Measurements from ENCODE around the gene HOXA10.

HOXA10 gene

GRCh38 chr7:27212497-27213432, 38.6 kb upstream of the HOXA10 start:
- no peak overlapping the region for H3K4me3 ChIP-seq (ENCODE audit: insufficient read depth, low read depth, low read length, poor library complexity, severe bottlenecking)
- no peak for DNase-seq
- no peak overlapping the region for H3K27ac ChIP-seq (ENCODE audit: insufficient read depth, low read length, poor library complexity, severe bottlenecking)
- no peaks in the 10 kb centered on the region for H3K36me3 ChIP-seq (ENCODE audit: control insufficient read depth, insufficient read depth, low read length)
- H3K9me3 ChIP-seq (ENCODE audit: control insufficient read depth, low read length) = no peaks in the 10 kb centered on the region
- peaks cover 3% of the 10 kb centered on the region for H3K4me1 ChIP-seq (ENCODE audit: control insufficient read depth, insufficient read depth, low read length, poor library complexity, severe bottlenecking)
- peaks cover 40% of the 10 kb centered on the region for H3K27me3 ChIP-seq (replicated peaks; ENCODE audit: control insufficient read depth, insufficient read depth, low read length, poor library complexity, severe bottlenecking)

GRCh38 chr7:27211764-27212204, 37.7 kb upstream of the HOXA10 start:
- H3K4me1 ChIP-seq (ENCODE audit: control insufficient read depth, insufficient read depth, low read length, poor library complexity, severe bottlenecking) = peaks cover 3% of the 10 kb centered on the region
- DNase-seq = no peak
- H3K27me3 ChIP-seq (replicated peaks; ENCODE audit: control insufficient read depth, insufficient read depth, low read length, poor library complexity, severe bottlenecking) = peaks cover 48% of the 10 kb centered on the region
- no peak overlapping the region for H3K27ac ChIP-seq (ENCODE audit: insufficient read depth, low read length, poor library complexity, severe bottlenecking)
- no peak overlapping the region for H3K4me3 ChIP-seq (ENCODE audit: insufficient read depth, low read depth, low read length, poor library complexity, severe bottlenecking)
- H3K36me3 ChIP-seq (ENCODE audit: control insufficient read depth, insufficient read depth, low read length) = no peaks in the 10 kb centered on the region
- no peaks in the 10 kb centered on the region for H3K9me3 ChIP-seq (ENCODE audit: control insufficient read depth, low read length)

GRCh38 chr7:27211084-27211446, 36.9 kb upstream of the HOXA10 start:
- Histone ChIP-seq H3K9me3 (ENCODE audit: control insufficient read depth, low read length) (no peaks in the 10 kb centered on the region), H3K27ac (ENCODE audit: insufficient read depth, low read length, poor library complexity, severe bottlenecking) (no peak overlapping the region), H3K36me3 (ENCODE audit: control insufficient read depth, insufficient read depth, low read length) (no peaks in the 10 kb centered on the region), H3K27me3 (replicated peaks; ENCODE audit: control insufficient read depth, insufficient read depth, low read length, poor library complexity, severe bottlenecking) (peaks cover 53% of the 10 kb centered on the region), H3K4me1 (ENCODE audit: control insufficient read depth, insufficient read depth, low read length, poor library complexity, severe bottlenecking) (peaks cover 3% of the 10 kb centered on the region), H3K4me3 (ENCODE audit: insufficient read depth, low read depth, low read length, poor library complexity, severe bottlenecking) (no peak overlapping the region)
- no peak for DNase-seq

GRCh38 chr7:27210441-27211083, 36.4 kb upstream of the HOXA10 start:
- DNase-seq = no peak
- Histone ChIP-seq H3K4me1 (ENCODE audit: control insufficient read depth, insufficient read depth, low read length, poor library complexity, severe bottlenecking) (peaks cover 6% of the 10 kb centered on the region), H3K9me3 (ENCODE audit: control insufficient read depth, low read length) (no peaks in the 10 kb centered on the region), H3K4me3 (ENCODE audit: insufficient read depth, low read depth, low read length, poor library complexity, severe bottlenecking) (no peak overlapping the region), H3K27ac (ENCODE audit: insufficient read depth, low read length, poor library complexity, severe bottlenecking) (no peak overlapping the region), H3K27me3 (replicated peaks; ENCODE audit: control insufficient read depth, insufficient read depth, low read length, poor library complexity, severe bottlenecking) (peaks cover 58% of the 10 kb centered on the region), H3K36me3 (ENCODE audit: control insufficient read depth, insufficient read depth, low read length) (no peaks in the 10 kb centered on the region)

- Histone ChIP-seq H3K27ac (ENCODE audit: insufficient read depth, low read length, poor library complexity, severe bottlenecking) (no peak overlapping the region), H3K9me3 (ENCODE audit: control insufficient read depth, low read length) (no peaks in the 10 kb centered on the region), H3K36me3 (ENCODE audit: control insufficient read depth, insufficient read depth, low read length) (no peaks in the 10 kb centered on the region), H3K27me3 (replicated peaks; ENCODE audit: control insufficient read depth, insufficient read depth, low read length, poor library complexity, severe bottlenecking) (peaks cover 64% of the 10 kb centered on the region), H3K4me1 (ENCODE audit: control insufficient read depth, insufficient read depth, low read length, poor library complexity, severe bottlenecking) (peaks cover 12% of the 10 kb centered on the region), H3K4me3 (ENCODE audit: insufficient read depth, low read depth, low read length, poor library complexity, severe bottlenecking) (no peak overlapping the region)
- DNase-seq = no peak
Measured at GRCh38 chr7:27209933-27210440, 35.9 kb upstream of the HOXA10 start.

GRCh38 chr7:27208998-27209397, 34.9 kb upstream of the HOXA10 start:
- Histone ChIP-seq H3K4me3 (ENCODE audit: insufficient read depth, low read depth, low read length, poor library complexity, severe bottlenecking) (no peak overlapping the region), H3K27ac (ENCODE audit: insufficient read depth, low read length, poor library complexity, severe bottlenecking) (no peak overlapping the region), H3K27me3 (replicated peaks; ENCODE audit: control insufficient read depth, insufficient read depth, low read length, poor library complexity, severe bottlenecking) (peaks cover 74% of the 10 kb centered on the region), H3K36me3 (ENCODE audit: control insufficient read depth, insufficient read depth, low read length) (no peaks in the 10 kb centered on the region), H3K4me1 (ENCODE audit: control insufficient read depth, insufficient read depth, low read length, poor library complexity, severe bottlenecking) (peaks cover 15% of the 10 kb centered on the region), H3K9me3 (ENCODE audit: control insufficient read depth, low read length) (no peaks in the 10 kb centered on the region)
- no peak for DNase-seq

GRCh38 chr7:27207348-27207985, 33.3 kb upstream of the HOXA10 start:
- Histone ChIP-seq H3K36me3 (ENCODE audit: control insufficient read depth, insufficient read depth, low read length) (no peaks in the 10 kb centered on the region), H3K4me1 (ENCODE audit: control insufficient read depth, insufficient read depth, low read length, poor library complexity, severe bottlenecking) (peaks cover 15% of the 10 kb centered on the region), H3K9me3 (ENCODE audit: control insufficient read depth, low read length) (no peaks in the 10 kb centered on the region), H3K4me3 (ENCODE audit: insufficient read depth, low read depth, low read length, poor library complexity, severe bottlenecking) (no peak overlapping the region), H3K27ac (ENCODE audit: insufficient read depth, low read length, poor library complexity, severe bottlenecking) (no peak overlapping the region), H3K27me3 (replicated peaks; ENCODE audit: control insufficient read depth, insufficient read depth, low read length, poor library complexity, severe bottlenecking) (peaks cover 72% of the 10 kb centered on the region)
- no peak for DNase-seq

- peaks cover 72% of the 10 kb centered on the region for H3K27me3 ChIP-seq (replicated peaks; ENCODE audit: control insufficient read depth, insufficient read depth, low read length, poor library complexity, severe bottlenecking)
- H3K27ac ChIP-seq (ENCODE audit: insufficient read depth, low read length, poor library complexity, severe bottlenecking) = no peak overlapping the region
- no peaks in the 10 kb centered on the region for H3K36me3 ChIP-seq (ENCODE audit: control insufficient read depth, insufficient read depth, low read length)
- no peak overlapping the region for H3K4me3 ChIP-seq (ENCODE audit: insufficient read depth, low read depth, low read length, poor library complexity, severe bottlenecking)
- no peak for DNase-seq
- H3K4me1 ChIP-seq (ENCODE audit: control insufficient read depth, insufficient read depth, low read length, poor library complexity, severe bottlenecking) = peaks cover 25% of the 10 kb centered on the region
- no peaks in the 10 kb centered on the region for H3K9me3 ChIP-seq (ENCODE audit: control insufficient read depth, low read length)
Measured at GRCh38 chr7:27205325-27206280, 31.5 kb upstream of the HOXA10 start.

GRCh38 chr7:27204851-27205322, 30.8 kb upstream of the HOXA10 start:
- no peak overlapping the region for H3K4me3 ChIP-seq (ENCODE audit: insufficient read depth, low read depth, low read length, poor library complexity, severe bottlenecking)
- peaks cover 74% of the 10 kb centered on the region for H3K27me3 ChIP-seq (replicated peaks; ENCODE audit: control insufficient read depth, insufficient read depth, low read length, poor library complexity, severe bottlenecking)
- H3K4me1 ChIP-seq (ENCODE audit: control insufficient read depth, insufficient read depth, low read length, poor library complexity, severe bottlenecking) = peaks cover 27% of the 10 kb centered on the region
- H3K36me3 ChIP-seq (ENCODE audit: control insufficient read depth, insufficient read depth, low read length) = no peaks in the 10 kb centered on the region
- H3K9me3 ChIP-seq (ENCODE audit: control insufficient read depth, low read length) = no peaks in the 10 kb centered on the region
- no peak for DNase-seq
- H3K27ac ChIP-seq (ENCODE audit: insufficient read depth, low read length, poor library complexity, severe bottlenecking) = no peak overlapping the region

All from effector memory CD4-positive, alpha-beta T cell (primary cell).